Right forelimb (tissue), 1 donor: ENCODE measurements around the gene NF1.
"Not testable (repeated sequence)": the region's sequence is repeated elsewhere in the genome, so short reads cannot be mapped to it uniquely, and the experiment has no call there.

Source experiments
- DNase-seq: peaks from one replicate; pipeline ENCODE4 v3.0.0-alpha.2; 2018

The NF1 gene

DNA sequence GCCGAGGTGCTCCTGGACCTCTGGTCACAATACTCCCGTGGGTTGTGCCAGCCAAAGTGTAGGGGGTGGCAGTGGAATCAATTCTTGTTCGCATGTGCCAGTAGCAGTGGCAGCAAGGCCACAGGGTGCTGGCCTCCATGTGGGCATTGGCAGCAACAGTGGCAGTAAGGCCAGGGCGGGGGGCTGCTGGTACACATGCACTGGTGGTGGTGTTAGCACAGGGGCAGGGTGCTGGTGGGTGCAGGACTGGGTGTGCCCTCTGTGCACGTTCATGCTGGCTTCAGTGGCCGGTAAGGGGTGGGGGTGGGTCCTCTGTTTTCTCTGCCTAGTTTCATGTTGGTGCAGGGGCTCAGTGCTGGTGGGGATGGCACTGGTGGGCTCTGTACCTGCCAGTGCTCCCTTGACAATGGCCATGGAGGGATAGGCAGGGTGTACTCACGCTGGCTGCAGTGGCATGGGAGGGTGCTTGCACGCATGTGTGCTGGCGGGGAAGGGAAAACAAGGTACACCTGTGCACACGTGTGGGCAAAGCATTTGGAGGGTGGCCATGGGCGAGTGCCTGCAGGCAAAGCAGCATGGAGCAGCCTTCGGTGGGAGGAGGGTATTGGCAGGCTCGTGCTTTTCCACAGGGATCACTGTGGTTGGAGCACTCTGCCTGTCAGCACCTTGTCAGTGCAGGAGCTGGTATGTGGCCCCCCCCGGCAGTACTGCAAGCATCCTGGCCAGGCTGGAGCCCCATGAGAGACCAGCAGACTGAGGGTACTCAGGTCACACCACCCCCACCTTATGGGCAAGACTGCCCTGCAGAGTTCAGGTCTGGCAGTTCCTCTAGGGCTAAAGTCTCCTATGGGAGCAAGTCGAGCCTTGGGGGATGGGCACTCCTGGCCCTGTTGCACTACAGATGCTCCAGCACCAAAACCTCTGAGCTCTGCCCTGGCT lies 35.8 kb downstream of the NF1 start:
- DNase-seq = no peak

- DNase-seq = no peak
These were observed 36.5 kb downstream of the NF1 start for GRCh38 chr17:31131299-31131698.

GRCh38 chr17:31132977-31133376 lies 38.2 kb downstream of the NF1 start:
- no peak for DNase-seq

DNA sequence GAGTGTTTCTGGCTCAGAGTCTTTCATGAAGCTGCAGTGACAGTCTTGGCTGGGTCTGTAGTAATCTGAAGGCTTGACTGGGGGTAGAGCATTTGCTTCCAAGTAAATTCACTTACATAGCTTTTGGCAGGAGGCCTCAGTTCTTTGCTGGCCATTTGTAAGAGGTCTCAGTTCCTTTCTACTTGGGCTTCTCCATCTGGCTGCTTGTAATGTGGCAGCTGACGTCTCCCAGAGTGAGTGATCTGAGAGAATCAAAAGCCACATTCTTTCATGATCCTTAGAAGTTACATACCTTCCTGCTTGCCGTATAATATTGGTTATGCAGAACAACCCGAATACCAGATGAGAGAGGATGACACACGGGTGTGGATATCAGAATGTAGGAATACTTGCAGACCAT lies 39.8 kb downstream of the NF1 start:
- DNase-seq = no peak

DNA sequence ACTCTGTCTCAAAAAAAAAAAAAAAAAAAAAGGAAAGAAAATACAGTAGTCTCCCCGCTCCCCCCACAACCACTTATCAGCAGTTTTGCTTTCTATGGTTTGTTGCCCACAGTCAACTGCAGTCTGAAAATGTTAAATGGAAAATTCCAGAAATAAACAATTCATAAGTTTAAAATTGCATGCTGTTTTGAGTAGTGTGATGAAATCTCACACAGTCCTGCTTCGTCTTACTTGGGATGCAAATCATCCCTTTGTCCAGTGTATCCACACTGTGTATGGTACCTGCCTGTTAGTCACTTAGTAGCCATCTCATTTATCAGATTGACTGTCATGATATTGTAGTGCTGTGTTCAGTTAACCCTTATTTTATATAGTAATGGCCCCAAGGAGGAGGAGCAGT lies 41.5 kb downstream of the NF1 start:
- DNase-seq = no peak

DNA sequence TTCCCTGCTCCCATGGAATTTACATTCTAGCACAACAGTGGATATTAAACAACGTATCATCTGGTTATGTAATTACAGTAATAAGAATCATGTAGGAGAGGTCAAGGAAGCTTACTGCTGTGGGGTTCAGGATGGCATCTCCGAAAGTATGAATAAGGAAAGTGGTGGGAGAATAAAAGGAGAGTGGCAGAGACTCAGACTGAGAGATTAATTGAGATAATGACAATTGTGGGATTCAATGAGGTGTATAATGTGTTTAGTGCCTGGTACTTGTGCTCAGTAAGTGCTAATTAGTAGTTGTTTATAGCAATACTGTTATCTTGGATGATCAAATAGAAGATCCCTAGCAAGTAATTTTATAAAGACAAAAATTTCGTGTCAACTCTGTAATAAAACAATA lies 45.3 kb downstream of the NF1 start:
- DNase-seq = no peak

GRCh38 chr17:31144428-31144827 lies 49.7 kb downstream of the NF1 start:
- no peak for DNase-seq

DNA sequence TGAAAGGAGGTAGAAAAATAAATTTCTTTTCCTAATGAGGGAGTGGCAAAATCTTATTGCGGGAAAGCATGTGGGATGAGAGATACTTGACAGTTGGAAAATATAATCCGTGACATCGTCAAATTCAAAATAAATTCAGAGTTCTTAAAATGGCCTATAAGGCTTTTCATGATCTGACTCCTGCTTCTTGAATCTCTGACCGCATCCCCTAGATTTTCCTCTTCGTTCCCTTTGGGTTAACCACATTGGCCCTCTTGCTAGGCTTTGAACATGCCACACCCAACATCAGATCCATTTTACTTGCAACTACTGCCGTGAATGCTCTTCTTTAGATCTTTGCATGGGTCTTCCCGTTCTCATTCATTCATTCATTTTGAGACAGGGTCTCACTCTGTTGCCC lies 50.1 kb downstream of the NF1 start:
- no peak for DNase-seq

- no peak for DNase-seq
These were observed 52.9 kb downstream of the NF1 start for GRCh38 chr17:31147507-31148202.

DNA sequence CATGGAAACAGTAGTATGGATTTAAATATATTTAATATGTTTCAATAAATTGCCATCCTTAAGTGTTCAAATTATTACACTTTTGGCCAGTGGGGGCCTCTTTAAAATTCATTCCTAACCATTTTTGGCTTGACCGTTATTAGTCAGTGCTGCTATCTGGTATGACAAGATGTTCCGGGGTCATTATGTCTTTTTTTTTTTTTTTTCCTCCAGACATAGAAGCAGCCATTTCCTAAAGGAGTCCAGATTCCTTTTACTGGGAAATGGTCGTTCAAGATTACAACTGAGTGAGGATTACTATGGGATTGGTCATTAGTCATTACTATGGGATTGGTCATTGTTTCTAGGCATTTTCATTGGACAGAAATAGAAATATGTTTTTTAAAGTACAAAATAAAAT lies 53.4 kb downstream of the NF1 start:
- DNase-seq = no peak

GRCh38 chr17:31152271-31152670 lies 57.5 kb downstream of the NF1 start:
- DNase-seq = no peak

GRCh38 chr17:31155208-31155810 lies 60.5 kb downstream of the NF1 start:
- DNase-seq = no peak

DNA sequence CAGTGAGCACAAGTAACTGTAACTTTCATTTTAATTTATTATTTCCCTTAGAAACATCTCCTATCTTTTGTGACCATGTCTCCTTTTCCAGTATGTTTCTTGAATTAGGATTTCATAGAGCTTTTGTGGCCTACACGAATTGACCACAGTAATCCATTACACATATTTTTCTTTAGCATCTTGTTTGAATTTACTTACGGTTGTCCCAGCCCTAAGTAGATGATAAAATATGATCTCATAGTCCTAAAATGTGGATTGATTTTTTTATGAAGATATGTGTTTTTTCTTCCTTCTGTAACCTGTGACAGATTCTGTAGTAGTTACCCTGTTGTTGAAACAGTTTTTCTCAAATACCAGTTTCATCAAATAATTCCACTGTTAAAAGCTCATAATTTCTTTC lies 61.5 kb downstream of the NF1 start:
- DNase-seq = no peak

DNA sequence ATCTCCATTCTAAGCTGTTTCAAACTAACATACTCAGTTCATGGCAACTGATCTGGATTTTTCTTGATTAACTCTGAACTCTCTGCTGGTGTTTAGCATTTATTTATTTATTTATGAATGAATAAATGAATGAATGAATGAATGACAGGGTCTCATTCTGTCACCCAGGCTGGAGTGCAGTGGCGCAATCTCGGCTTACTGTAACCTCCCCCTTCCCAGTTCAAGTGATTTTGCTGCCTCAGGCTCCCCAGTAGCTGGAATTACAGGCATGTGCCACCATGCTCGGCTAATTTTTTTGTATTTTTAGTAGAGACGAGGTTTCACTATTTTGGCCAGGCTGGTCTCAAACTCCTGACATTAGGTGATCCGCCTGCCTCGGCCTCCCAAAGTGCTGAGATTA lies 62.1 kb downstream of the NF1 start:
- DNase-seq = not testable (repeated sequence)

GRCh38 chr17:31158746-31159377 lies 64.1 kb downstream of the NF1 start:
- no peak for DNase-seq

GRCh38 chr17:31163091-31163781 lies 68.5 kb downstream of the NF1 start:
- no peak for DNase-seq

DNA sequence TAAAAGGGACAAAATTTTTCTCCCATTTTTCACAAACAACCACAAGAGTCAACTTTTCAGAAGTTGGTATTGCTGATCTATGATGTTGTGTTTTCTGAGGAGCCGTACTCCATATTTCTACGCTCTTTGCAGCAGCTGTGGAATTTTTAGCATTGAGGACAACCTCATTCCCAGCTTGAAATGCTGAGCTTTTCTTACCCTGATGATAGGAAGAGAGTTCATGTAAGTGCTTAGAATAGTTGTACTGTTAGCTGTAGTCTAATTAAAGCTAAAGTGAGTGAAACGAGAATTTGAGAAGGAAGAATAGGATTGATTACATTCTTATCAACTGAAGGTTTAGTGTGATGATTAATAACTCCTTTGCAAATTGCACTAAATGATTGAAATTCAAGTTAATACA lies 72.3 kb downstream of the NF1 start:
- no peak for DNase-seq

GRCh38 chr17:31171701-31172100 lies 76.9 kb downstream of the NF1 start:
- no peak for DNase-seq

DNA sequence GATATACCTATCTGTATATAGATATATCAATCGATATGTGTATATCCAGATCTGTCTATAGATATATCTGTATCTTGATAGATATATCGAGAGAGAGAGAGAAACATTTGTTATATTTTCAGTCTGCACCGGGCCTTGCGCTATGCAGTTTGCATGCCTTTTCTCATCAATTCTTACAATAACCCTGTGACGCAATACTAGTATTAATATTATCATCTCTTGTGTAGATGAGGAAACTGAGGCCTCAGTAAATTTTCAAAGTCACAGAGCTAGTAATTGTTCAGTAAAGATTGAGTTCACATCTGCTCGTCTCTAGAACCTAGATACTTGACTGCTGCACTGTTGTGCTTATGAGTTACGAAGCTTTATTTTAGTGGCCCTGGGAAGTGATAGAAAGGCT lies 77.6 kb downstream of the NF1 start:
- no peak for DNase-seq

GRCh38 chr17:31174215-31174614 lies 79.4 kb downstream of the NF1 start:
- no peak for DNase-seq

DNA sequence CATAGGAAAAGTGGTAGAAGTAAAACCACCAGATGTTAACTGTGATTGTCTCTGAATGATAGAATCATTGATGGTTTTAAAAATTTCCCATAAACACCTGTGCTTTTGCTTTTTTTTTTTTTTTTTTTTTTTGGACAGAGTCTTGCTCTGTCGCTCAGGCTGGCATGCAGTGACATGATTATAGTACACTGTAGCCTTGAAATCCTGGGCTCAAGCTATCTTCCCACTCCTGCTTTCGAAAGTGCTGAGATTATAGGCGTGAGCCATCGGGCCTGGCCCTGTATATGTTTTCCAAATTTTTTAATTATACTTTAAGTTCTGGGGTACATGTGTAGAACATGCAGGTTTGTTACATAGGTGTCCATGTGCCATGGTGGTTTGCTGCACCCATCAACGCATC lies 80.5 kb downstream of the NF1 start:
- DNase-seq = no peak

DNA sequence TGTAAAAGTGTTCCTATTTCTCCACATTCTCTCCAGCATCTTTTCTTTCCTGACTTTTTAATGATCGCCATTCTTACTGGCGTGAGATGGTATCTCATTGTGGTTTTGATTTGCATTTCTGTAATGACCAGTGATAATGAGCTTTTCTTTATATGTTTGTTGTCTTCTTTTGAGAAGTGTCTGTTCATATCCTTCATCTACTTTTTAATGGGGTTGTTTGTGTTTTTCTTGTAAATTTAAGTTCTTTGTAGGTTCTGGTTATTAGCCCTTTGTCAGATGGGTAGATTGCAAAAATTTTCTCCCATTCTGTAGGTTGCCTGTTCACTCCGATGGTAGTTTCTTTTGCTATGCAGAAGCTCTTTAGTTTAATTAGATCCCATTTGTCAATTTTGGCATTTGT lies 81.4 kb downstream of the NF1 start:
- not testable (repeated sequence) for DNase-seq

DNA sequence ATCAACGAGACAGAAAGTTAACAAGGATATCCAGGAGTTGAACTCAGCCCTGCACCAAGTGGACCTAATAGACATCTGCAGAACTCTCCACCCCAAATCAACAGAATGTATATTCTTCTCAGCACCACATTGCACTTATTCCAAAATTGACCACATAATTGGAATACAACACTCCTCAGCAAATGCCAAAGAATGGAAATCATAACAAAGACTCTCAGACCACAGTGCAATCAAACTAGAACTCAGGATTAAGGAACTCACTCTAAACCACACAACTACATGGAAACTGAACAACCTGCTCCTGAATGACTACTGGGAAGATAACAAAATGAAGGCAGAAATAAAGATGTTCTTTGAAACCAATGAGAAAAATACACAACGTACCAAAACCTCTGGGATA lies 84.2 kb downstream of the NF1 start:
- DNase-seq = not testable (repeated sequence)
